PFSK-1 (cell line): ENCODE data around the gene BTC.

Experiments used
- FOXP2 ChIP-seq: optimal IDR thresholded peaks from 2 replicates; pipeline ENCODE3; 2011; ENCODE audit warnings: borderline replicate concordance, control low read depth, inconsistent platforms; ENCODE audit not compliant: insufficient read depth; ENCODE audit errors: extremely low read length, extremely low read depth
- POLR2AphosphoS5 ChIP-seq: IDR thresholded peaks from 2 replicates; pipeline ENCODE4 v1.6.1; 2012; ENCODE audit warnings: low read depth, mild to moderate bottlenecking, control low read depth, low read length, moderate library complexity
- SIN3A ChIP-seq: IDR thresholded peaks from 2 replicates; pipeline ENCODE4 v1.6.1; 2012; ENCODE audit warnings: mild to moderate bottlenecking, low read length, moderate library complexity, borderline replicate concordance; ENCODE audit not compliant: insufficient read depth
- TAF1 ChIP-seq: IDR thresholded peaks from 2 replicates; pipeline ENCODE4 v1.6.1; 2012; ENCODE audit warnings: low read length, control low read depth, borderline replicate concordance; ENCODE audit not compliant: insufficient read depth
- TF ChIP-seq, protein P1 (sequence below), 2 experiments: IDR thresholded peaks; 2 replicates each; pipeline versions ENCODE4 v1.6.1 to v1.8.0; 2011 to 2012; ENCODE audit warnings: low read depth in 2 of 2, low read length in 2 of 2, control low read depth in 1 of 2, inconsistent platforms in 1 of 2, mild to moderate bottlenecking in 1 of 2, moderate library complexity in 1 of 2; ENCODE audit not compliant: insufficient read depth in 1 of 2

Gene BTC

DNA sequence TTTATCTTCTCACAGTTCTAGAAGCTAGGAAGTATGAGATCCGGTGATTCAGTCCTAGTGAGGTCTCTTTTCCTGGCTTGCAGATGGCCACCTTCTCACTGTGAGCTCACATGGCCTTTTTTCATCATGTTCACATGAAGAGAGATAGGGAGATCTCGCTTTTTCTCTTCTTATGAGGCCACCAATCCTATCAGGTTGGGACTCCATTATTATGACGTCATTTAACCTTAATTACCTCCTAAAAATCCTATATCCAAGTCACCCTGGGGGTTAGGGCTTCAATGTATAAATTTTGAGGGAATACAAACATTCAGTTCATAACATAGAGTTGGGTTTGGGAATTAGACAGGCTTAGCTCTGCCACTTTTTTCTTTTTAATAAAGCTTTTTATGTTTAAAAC lies 6.0 kb upstream of the BTC start:
- TF ChIP-seq, protein P1, sequence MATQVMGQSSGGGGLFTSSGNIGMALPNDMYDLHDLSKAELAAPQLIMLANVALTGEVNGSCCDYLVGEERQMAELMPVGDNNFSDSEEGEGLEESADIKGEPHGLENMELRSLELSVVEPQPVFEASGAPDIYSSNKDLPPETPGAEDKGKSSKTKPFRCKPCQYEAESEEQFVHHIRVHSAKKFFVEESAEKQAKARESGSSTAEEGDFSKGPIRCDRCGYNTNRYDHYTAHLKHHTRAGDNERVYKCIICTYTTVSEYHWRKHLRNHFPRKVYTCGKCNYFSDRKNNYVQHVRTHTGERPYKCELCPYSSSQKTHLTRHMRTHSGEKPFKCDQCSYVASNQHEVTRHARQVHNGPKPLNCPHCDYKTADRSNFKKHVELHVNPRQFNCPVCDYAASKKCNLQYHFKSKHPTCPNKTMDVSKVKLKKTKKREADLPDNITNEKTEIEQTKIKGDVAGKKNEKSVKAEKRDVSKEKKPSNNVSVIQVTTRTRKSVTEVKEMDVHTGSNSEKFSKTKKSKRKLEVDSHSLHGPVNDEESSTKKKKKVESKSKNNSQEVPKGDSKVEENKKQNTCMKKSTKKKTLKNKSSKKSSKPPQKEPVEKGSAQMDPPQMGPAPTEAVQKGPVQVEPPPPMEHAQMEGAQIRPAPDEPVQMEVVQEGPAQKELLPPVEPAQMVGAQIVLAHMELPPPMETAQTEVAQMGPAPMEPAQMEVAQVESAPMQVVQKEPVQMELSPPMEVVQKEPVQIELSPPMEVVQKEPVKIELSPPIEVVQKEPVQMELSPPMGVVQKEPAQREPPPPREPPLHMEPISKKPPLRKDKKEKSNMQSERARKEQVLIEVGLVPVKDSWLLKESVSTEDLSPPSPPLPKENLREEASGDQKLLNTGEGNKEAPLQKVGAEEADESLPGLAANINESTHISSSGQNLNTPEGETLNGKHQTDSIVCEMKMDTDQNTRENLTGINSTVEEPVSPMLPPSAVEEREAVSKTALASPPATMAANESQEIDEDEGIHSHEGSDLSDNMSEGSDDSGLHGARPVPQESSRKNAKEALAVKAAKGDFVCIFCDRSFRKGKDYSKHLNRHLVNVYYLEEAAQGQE (IDR thresholded peaks at IDR 0.05; ENCODE audit: insufficient read depth in 1 of 2, low read depth in 2 of 2, low read length in 2 of 2) = no peak
- TF ChIP-seq TAF1 = no peak
- no peak for TF ChIP-seq POLR2AphosphoS5
- no peak for TF ChIP-seq FOXP2
- no peak for TF ChIP-seq SIN3A

DNA sequence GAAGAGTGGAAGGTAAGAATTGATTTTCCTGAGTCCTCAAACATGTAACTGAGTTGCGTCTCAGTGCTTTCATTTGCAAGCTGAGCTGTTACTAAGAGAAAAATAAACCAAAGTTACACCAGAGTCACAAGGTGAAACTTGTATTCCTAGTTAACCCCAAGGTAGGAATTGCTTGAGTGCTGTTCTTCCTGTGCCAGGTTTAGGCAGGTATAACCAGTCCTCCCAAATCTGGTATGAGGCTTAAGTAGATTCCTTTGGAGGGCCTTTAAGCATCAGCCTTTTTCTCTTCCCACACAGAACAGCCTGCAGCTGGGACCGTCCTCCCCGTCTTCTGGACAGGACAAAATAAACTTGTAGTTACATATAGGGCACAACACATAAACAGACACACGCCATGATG lies 2.3 kb upstream of the BTC start:
- TF ChIP-seq SIN3A (no peak), TAF1 (no peak), FOXP2 (no peak), POLR2AphosphoS5 (no peak)
- TF ChIP-seq, protein P1 (IDR thresholded peaks at IDR 0.05; ENCODE audit: insufficient read depth in 1 of 2, low read depth in 2 of 2, low read length in 2 of 2) = no peak

DNA sequence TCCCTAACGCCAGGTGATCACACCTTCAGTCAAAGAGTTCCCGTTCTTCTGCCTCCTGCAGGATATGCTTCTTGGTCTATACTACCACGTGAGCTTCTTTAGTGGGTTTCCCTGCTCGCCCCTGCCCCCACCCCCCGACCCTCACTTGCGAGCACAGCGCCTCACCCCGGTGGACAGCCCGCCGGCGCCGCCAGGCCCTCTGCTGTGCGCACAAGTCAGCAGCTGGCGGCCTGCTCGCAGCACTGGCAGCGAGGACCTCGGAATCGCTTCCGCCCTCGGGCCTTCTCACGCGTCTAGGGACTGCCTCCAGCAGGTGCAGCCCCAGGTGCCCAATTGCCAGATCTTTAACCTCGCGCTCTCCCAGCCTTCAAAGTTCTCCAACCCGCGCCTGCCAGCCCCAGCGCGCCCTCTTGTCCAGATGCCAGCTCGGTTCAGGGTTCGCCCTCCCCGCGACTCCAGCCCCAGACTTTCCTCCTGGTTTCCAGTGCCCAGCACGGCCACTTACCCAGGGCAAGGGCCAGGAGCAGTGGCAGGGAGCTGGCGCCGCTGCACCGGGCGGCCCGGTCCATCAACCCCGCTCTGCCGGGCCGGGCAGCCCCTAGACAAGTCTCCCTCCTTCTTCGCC lies 454 bp downstream of the BTC start:
- no peak for TF ChIP-seq TAF1
- TF ChIP-seq SIN3A = no peak
- no peak for TF ChIP-seq FOXP2
- TF ChIP-seq, protein P1 (IDR thresholded peaks at IDR 0.05; ENCODE audit: insufficient read depth in 1 of 2, low read depth in 2 of 2, low read length in 2 of 2) = no peak
- no peak for TF ChIP-seq POLR2AphosphoS5

DNA sequence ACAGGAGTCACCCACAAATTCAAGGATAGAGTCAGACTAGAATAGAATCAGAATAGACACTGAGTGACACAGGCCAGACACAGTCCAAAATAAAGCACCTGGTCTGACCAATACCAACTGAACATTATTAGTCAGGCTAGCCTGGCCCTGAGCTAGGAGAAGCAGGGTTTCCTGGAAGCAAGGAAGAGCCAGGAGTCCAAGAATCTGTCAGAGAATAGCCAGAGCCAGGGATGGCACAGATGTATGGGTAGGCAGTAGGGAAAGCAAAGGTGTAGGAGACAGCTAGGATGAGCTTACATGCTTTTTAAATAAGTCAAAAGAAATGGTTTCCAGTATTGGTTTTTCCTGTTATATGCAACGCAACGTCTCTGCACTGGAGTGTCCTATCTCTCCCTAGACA lies 3.7 kb downstream of the BTC start:
- no peak for TF ChIP-seq TAF1
- TF ChIP-seq SIN3A = no peak
- no peak for TF ChIP-seq POLR2AphosphoS5
- no peak for TF ChIP-seq FOXP2
- TF ChIP-seq, protein P1 (IDR thresholded peaks at IDR 0.05; ENCODE audit: insufficient read depth in 1 of 2, low read depth in 2 of 2, low read length in 2 of 2) = no peak

DNA sequence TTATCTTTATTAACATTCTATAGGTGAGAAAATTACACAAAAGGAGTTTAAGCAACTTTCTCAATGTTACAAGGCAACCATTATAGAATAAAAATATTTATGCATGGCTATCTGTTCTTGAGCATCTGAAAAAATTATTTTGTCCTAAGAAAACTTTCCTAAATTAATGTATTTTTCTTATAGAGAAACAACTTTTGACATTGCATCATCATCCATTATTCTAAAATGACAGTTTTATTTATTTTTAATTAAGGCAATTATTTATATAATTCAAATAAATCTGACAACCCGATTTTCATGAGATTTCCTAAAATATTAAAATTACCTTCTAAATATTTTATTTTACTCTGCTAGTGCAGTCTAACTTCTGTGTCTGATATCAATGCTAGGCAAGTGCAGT lies 4.8 kb downstream of the BTC start:
- TF ChIP-seq SIN3A = no peak
- TF ChIP-seq TAF1 = no peak
- TF ChIP-seq, protein P1 (IDR thresholded peaks at IDR 0.05; ENCODE audit: insufficient read depth in 1 of 2, low read depth in 2 of 2, low read length in 2 of 2) = no peak
- no peak for TF ChIP-seq POLR2AphosphoS5
- TF ChIP-seq FOXP2 = no peak
